Endothelial cell of umbilical vein (primary cell): Measurements from ENCODE around the gene TTR. TPM values are rescaled to one million over a fixed set of nuclear protein-coding genes. Genes with fewer than 3 reads are reported as not detected.

Experiments
- BruUV-seq: library from RNA; stranded (reverse); fragments of 400-500 nt; replicated peaks from 2 replicates; lab custom pipeline; 2021; lab: Mats Ljungman, UMichigan
- CTCF ChIA-PET: fragments of 300-600, 350-600 bp; sonication (Branson Sonifier 250); formaldehyde crosslinking; loops from one replicate; lab custom pipeline; 2021; ENCODE audit warnings: antibody characterized with exemption, inconsistent platforms; lab: Charles Lee
- POLR2A ChIA-PET: fragments of 300-600, 350-600 bp; sonication (Branson Sonifier 250); formaldehyde crosslinking; loops from one replicate; lab custom pipeline; 2021; ENCODE audit warnings: antibody characterized with exemption, inconsistent platforms; lab: Charles Lee
- DNase-seq: peaks from one replicate; pipeline ENCODE4 v3.0.0-alpha.2; 2011; ENCODE audit warnings: low read depth, low spot score
- FAIRE-seq: peaks from 2 replicates; lab custom pipeline; 2011; peaks lifted over from hg19 to GRCh38; lab: Jason Lieb, UNC
- H2AFZ ChIP-seq: 2 replicates; pipeline ENCODE4 v1.6.0; 2012; ENCODE audit warnings: low read depth, low read length, control low read depth, inconsistent platforms
- H3K27ac ChIP-seq: 2 replicates; pipeline ENCODE4 v1.5.1; 2011; ENCODE audit warnings: low read depth, mild to moderate bottlenecking, control low read depth, low read length, moderate library complexity; ENCODE audit not compliant: insufficient read depth
- H3K27me3 ChIP-seq, 2 experiments: 2 replicates each; pipeline versions ENCODE4 v1.6.0 to v1.6.1; 2011; ENCODE audit warnings: low read length in 2 of 2, mixed read lengths in 1 of 2; ENCODE audit not compliant: control insufficient read depth in 2 of 2, insufficient read depth in 2 of 2
- H3K36me3 ChIP-seq, 2 experiments: 2 replicates in 1 of 2; 3 replicates in 1 of 2; pipeline ENCODE4 v1.5.1; 2011; ENCODE audit warnings: low read length in 2 of 2, mild to moderate bottlenecking in 1 of 2, moderate library complexity in 1 of 2; ENCODE audit not compliant: control insufficient read depth in 2 of 2, insufficient read depth in 2 of 2; ENCODE audit errors: extremely low read depth in 1 of 2
- H3K4me1 ChIP-seq: 3 replicates; pipeline ENCODE4 v1.5.1; 2011; ENCODE audit warnings: mild to moderate bottlenecking, low read length; ENCODE audit not compliant: control insufficient read depth, insufficient read depth; ENCODE audit errors: extremely low read depth
- H3K4me2 ChIP-seq: 2 replicates; pipeline ENCODE4 v1.6.1; 2011; ENCODE audit warnings: low read length, control low read depth, mixed read lengths; ENCODE audit not compliant: insufficient read depth
- H3K4me3 ChIP-seq, 3 experiments: fragments of 200-600 bp in 1 of 3; sonication (generic), shearing (Covaris generic) in 1 of 3; replicated peaks in 1 of 3; 2 replicates each; pipeline ENCODE4 v1.5.1; 2011 to 2016; ENCODE audit warnings: control low read depth in 3 of 3, low read length in 3 of 3, mild to moderate bottlenecking in 2 of 3, inconsistent platforms in 1 of 3, low read depth in 1 of 3, moderate library complexity in 1 of 3; ENCODE audit not compliant: insufficient read depth in 1 of 3
- H3K79me2 ChIP-seq: 2 replicates; pipeline ENCODE4 v1.6.0; 2012; ENCODE audit warnings: low read length, inconsistent platforms; ENCODE audit not compliant: control insufficient read depth, insufficient read depth
- H3K9ac ChIP-seq: replicated peaks from 2 replicates; pipeline ENCODE3; 2011; ENCODE audit warnings: low read length, control low read depth; ENCODE audit not compliant: insufficient read depth; ENCODE audit errors: extremely low read depth
- H3K9me1 ChIP-seq: replicated peaks from 3 replicates; pipeline ENCODE4 v1.6.0; 2011; ENCODE audit warnings: mild to moderate bottlenecking, low read length; ENCODE audit not compliant: control insufficient read depth, insufficient read depth; ENCODE audit errors: extremely low read depth
- H3K9me3 ChIP-seq: replicated peaks from 2 replicates; pipeline ENCODE4 v1.5.1; 2012; ENCODE audit warnings: low read length, inconsistent platforms; ENCODE audit not compliant: control insufficient read depth, insufficient read depth
- H4K20me1 ChIP-seq: replicated peaks from 2 replicates; pipeline ENCODE3; 2011; ENCODE audit warnings: mild to moderate bottlenecking, low read length; ENCODE audit not compliant: control insufficient read depth, insufficient read depth; ENCODE audit errors: extremely low read depth
- EZH2 ChIP-seq: IDR thresholded peaks from 2 replicates; pipeline ENCODE4 v1.6.1; 2012; ENCODE audit warnings: borderline replicate concordance, low read depth, mild to moderate bottlenecking, moderate library complexity, low read length, inconsistent platforms; ENCODE audit not compliant: severe bottlenecking
- FOS ChIP-seq: IDR thresholded peaks from 2 replicates; pipeline ENCODE4 v1.6.1; 2011; ENCODE audit warnings: mild to moderate bottlenecking, low read length, moderate library complexity, borderline replicate concordance; ENCODE audit not compliant: insufficient read depth
- GATA2 ChIP-seq: IDR thresholded peaks from 2 replicates; pipeline ENCODE4 v1.7.0; 2011; ENCODE audit warnings: low read depth, mild to moderate bottlenecking, moderate library complexity, mixed read lengths, low read length; ENCODE audit not compliant: insufficient read length, insufficient read depth
- JUN ChIP-seq: IDR thresholded peaks from 2 replicates; pipeline ENCODE4 v1.6.1; 2011; ENCODE audit warnings: borderline replicate concordance, low read depth; ENCODE audit not compliant: insufficient read length, insufficient read depth
- MYC ChIP-seq: IDR thresholded peaks from one replicate; pipeline ENCODE4 v1.6.1; 2011; ENCODE audit warnings: mild to moderate bottlenecking, low read depth, low read length
- POLR2A ChIP-seq: IDR thresholded peaks from 2 replicates; pipeline ENCODE4 v1.6.1; 2012; ENCODE audit warnings: low read depth, mild to moderate bottlenecking, control low read depth, low read length
- POLR2AphosphoS5 ChIP-seq: IDR thresholded peaks from 2 replicates; pipeline ENCODE4 v1.6.1; 2012; ENCODE audit warnings: low read depth, mild to moderate bottlenecking, control low read depth, low read length, moderate library complexity; ENCODE audit not compliant: insufficient read depth
- dilution Hi-C: fragments of 300-500 bp; cut with MboI; formaldehyde crosslinking; loops from one replicate; pipeline ENCODE4 v1.15.0; 2019; ENCODE audit warnings: low sequenced_read_pairs; ENCODE audit not compliant: extremely low pct_ligation_motif_present
- intact Hi-C: fragments of 100-400 bp; cut with micrococcal nuclease; formaldehyde crosslinking; loops from one replicate; pipeline ENCODE4 v1.10.0; 2022
- polyA plus RNA-seq, 4 experiments: library from polyadenylated mRNA; depleted of rRNA in 3 of 4; stranded (reverse) in 3 of 4; unstranded in 1 of 4; fragments of >200 nt; gene quantifications; 2 replicates each; pipeline versions ENCODE4 v1.2.1 to v1.2.3, GENCODE V29; 2011 to 2012; ENCODE audit warnings: missing spikeins in 1 of 4
- total RNA-seq: library from RNA; stranded (reverse); gene quantifications from 2 replicates; pipeline ENCODE4 v1.2.3, GENCODE V29; 2021
- TF ChIP-seq, protein P1 (sequence below): IDR thresholded peaks from 2 replicates; pipeline ENCODE4 v1.6.1; 2011; ENCODE audit not compliant: insufficient read depth, insufficient read length
- TF ChIP-seq, protein P2 (sequence below), 2 donors: IDR thresholded peaks; 1 replicate in 1 of 2; 2 replicates in 1 of 2; pipeline ENCODE4 v1.5.1; 2011; ENCODE audit warnings: low read length in 2 of 2, mild to moderate bottlenecking in 2 of 2, moderate library complexity in 2 of 2, control low read depth in 1 of 2, inconsistent platforms in 1 of 2, low read depth in 1 of 2; ENCODE audit not compliant: insufficient read depth in 1 of 2; ENCODE audit errors: extremely low read depth in 1 of 2

Gene TTR
- total and polyA plus RNA-seq, 2 donors (not counting 3 experiments of a cell fraction or from before 2014, with no cell fraction given): not detected

DNA sequence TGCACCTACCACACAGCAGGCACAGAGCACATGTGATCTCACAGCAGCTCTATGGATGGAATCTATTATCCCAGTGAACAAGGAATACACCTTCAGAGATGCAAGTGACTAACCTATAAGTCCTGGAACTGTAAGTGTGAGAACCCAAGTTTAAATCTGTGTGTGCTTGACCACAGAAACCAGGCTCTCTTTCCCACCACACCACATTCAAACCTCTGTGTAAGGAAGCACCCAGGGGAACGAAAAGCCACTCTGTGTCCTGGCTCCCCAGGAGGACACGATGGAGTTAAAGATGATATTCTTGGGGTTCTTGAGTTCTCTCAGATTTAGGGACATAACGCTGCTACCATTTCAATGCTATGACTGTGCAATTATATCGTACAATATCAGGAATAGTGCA is 38.9 kb downstream of the TTR start:
- no peaks in the 10 kb centered on the region for H3K9me1 ChIP-seq
- intact Hi-C loops: loop anchor here (2.0 kb wide), 1 partner anchor 54 kb away; the partner anchor contains the start of gene B4GALT6
- H3K9me3 ChIP-seq: no peaks in the 10 kb centered on the region
- H3K9ac ChIP-seq: no peak overlapping the region
- DNase-seq (no peak), FAIRE-seq (no peak)
- CTCF ChIA-PET: interaction anchor here (1.3 kb wide), 1 partner anchor 20 kb away, joined by 6 read pairs; no protein-coding TSS in a partner anchor
- H3K4me2 ChIP-seq: no peak overlapping the region
- H3K79me2 ChIP-seq: no peaks in the 10 kb centered on the region
- peaks cover 15% of the 10 kb centered on the region for H3K4me1 ChIP-seq
- no peak overlapping the region for H2AFZ ChIP-seq
- dilution Hi-C loops: no loop called here
- TF ChIP-seq POLR2AphosphoS5 (no peak), FOS (no peak), JUN (no peak), GATA2 (no peak), MYC (no peak), POLR2A (no peak), EZH2 (no peak)
- TF ChIP-seq, protein P1, sequence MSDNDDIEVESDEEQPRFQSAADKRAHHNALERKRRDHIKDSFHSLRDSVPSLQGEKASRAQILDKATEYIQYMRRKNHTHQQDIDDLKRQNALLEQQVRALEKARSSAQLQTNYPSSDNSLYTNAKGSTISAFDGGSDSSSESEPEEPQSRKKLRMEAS: no peak
- TF ChIP-seq, protein P2, sequence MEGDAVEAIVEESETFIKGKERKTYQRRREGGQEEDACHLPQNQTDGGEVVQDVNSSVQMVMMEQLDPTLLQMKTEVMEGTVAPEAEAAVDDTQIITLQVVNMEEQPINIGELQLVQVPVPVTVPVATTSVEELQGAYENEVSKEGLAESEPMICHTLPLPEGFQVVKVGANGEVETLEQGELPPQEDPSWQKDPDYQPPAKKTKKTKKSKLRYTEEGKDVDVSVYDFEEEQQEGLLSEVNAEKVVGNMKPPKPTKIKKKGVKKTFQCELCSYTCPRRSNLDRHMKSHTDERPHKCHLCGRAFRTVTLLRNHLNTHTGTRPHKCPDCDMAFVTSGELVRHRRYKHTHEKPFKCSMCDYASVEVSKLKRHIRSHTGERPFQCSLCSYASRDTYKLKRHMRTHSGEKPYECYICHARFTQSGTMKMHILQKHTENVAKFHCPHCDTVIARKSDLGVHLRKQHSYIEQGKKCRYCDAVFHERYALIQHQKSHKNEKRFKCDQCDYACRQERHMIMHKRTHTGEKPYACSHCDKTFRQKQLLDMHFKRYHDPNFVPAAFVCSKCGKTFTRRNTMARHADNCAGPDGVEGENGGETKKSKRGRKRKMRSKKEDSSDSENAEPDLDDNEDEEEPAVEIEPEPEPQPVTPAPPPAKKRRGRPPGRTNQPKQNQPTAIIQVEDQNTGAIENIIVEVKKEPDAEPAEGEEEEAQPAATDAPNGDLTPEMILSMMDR (IDR thresholded peaks at IDR 0.05; ENCODE audit: extremely low read depth in 1 of 2, insufficient read depth in 1 of 2, low read depth in 1 of 2, low read length in 2 of 2): no peak
- no peak overlapping the region for H3K27ac ChIP-seq
- H3K36me3 ChIP-seq: no peaks in the 10 kb centered on the region
- no peak overlapping the region for H3K4me3 ChIP-seq
- H4K20me1 ChIP-seq: no peaks in the 10 kb centered on the region
- H3K27me3 ChIP-seq: no peaks in the 10 kb centered on the region
- POLR2A ChIA-PET: no interaction called here
- BruUV-seq: no TSS peak
